GM19035 (cell line): ENCODE results near the gene OR10G7.

Source experiments
- ATAC-seq: cut with Tn5 transposase; IDR thresholded peaks from one replicate; pipeline ENCODE4 v1.9.1; 2021; ENCODE audit not compliant: unreplicated experiment

Gene OR10G7, protein sequence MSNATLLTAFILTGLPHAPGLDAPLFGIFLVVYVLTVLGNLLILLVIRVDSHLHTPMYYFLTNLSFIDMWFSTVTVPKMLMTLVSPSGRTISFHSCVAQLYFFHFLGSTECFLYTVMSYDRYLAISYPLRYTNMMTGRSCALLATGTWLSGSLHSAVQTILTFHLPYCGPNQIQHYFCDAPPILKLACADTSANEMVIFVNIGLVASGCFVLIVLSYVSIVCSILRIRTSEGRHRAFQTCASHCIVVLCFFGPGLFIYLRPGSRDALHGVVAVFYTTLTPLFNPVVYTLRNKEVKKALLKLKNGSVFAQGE

DNA sequence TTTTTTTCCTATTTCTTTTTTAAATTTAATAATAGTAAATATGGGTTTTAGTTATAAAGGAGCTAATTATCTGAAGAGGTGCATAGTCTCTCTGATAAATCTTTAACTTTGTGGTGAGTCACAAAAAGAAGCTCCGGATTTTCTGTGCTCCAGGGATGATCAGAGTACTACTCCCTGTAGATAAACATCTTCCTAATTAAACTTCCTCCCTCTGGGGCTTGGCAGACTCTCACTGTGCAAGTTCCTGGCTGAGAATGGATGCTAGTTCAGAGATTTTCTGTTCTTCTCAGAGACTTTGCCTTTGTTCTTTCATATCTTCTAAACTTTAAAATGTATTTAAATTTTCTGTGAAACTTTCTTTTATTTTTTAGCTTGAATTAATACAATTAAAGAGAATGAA lies at the start of gene OR10G7:
Gene OR10G7 (minus strand): TSS at position 72 of the 400 bp plus-strand sequence. CDS start 2,324 bp downstream, outside the sequence.
- no peak for ATAC-seq

DNA sequence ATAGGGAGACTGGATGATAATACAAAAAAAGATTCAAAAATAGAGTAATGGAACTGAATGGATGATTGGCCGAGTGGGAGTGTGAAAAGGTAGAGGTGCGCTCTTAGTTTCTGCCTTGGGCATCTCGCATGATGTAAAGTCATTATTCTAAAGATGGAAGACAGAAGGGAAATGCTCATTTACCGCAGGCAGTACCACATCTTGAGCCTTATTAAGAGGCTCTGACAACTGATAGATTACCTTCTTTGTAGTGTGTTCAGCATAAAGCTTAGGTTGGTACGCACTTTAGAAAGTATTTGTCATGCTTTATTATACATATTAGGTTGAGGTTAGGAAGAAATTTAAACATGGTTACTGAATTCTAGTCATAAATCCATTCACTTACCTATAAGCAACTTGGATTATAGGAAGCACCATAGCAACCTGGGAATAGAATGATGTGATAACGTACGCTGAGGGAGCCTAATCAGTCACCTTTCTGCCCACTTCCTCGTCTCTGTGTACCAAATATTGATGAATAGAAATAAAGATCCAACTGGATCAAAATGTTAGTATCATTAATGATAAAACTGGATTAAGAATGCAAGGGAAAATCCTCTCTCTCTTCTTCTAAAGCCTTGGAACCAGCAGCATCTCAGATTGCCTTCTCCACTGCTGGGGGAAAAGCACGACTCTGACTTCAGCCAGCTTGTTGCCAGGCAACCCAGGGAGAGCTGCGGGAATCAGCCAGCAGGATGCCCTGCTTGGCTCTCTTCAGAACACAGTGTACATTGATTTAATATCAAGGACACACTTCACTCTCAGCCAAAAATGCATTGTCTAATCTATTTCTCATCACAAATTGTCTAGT lies 45.1 kb upstream of the OR10G7 start:
- ATAC-seq: no peak

DNA sequence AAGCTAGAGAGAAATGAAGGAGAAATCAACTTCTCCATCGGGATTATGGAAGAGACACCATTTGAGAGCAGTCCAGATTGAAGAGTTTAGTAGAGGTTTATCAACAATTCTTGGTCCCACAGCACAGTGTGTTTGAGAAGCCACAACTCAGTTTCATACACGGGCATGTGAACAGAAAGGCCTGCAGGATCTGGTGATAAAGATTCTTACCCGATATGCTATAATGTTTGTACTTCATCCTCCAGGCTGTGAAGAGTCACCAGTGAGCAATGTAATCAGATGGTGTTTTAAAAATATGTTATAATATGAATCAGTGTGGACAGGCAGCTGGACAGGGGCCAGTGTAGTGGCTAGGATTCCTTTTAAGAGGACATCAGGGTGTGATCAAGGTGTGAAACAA lies 44.5 kb upstream of the OR10G7 start:
- no peak for ATAC-seq

DNA sequence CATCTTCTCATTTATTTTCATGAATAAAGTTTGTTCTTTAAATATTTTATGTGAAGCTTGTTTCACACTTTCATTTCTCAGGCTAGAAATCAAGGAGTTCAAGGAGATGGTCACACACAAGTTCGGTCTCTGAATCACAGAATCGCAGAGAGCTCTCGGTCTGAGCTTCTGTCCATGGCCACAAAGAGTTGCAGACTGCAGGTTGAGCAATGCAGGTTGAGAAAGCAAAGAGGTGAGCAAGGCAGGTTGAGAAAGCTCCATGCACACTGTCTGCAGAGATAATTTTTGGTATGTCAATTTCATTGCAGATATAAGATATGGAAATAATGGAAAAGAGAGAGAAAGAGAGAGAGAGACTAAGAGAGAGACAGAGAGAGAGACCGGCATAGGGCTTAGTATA lies 41.2 kb upstream of the OR10G7 start:
- ATAC-seq: no peak

DNA sequence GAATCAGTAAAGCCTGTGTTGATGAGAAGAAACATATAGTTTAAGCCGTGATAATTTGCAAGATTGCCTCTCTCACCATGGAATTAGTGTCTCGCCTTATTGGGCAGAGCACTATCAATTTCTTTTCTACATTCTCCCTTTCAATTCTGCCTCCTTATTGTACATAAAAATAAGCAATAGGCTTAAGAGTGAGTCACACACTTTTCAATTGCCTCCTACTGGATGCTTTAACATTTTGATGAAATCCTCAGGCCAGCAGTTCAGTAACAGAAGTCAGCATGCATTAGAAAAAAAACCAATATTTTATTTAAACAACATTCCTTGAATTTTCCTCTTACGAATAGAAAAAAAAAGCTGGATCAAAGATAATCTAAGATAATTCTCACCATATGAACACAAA lies 40.4 kb upstream of the OR10G7 start:
- ATAC-seq: no peak

DNA sequence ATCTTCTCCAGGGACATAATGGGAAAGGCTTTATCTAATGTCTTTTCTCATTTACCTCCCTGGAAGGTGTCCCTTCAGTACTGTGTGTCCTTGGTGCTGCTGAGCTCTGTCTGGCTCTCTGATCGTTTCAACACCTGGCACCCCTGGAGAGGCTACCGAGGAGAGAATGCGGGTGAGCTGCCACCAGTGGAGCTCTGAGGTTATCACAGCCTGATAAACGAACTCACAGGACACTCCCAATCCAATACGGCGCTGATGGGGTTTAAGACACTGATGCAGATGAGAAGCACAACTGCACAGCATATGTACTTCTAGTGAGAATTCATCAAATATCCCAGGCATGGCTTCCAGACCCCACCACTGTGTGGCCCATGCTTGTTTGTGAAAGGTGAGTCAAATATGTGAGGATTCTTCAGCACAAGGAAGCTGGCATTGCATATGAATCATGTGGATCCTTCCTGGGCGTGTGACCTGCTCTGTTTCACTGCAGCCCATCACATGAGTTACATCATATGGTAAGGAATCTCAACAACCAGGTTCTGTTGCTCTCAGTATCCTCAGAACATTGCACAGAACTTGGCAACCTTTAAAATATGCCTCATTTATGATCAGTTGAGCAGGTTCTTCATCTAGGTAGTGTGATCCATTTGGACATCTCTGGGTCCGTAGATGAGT lies 39.3 kb upstream of the OR10G7 start:
- ATAC-seq: no peak

DNA sequence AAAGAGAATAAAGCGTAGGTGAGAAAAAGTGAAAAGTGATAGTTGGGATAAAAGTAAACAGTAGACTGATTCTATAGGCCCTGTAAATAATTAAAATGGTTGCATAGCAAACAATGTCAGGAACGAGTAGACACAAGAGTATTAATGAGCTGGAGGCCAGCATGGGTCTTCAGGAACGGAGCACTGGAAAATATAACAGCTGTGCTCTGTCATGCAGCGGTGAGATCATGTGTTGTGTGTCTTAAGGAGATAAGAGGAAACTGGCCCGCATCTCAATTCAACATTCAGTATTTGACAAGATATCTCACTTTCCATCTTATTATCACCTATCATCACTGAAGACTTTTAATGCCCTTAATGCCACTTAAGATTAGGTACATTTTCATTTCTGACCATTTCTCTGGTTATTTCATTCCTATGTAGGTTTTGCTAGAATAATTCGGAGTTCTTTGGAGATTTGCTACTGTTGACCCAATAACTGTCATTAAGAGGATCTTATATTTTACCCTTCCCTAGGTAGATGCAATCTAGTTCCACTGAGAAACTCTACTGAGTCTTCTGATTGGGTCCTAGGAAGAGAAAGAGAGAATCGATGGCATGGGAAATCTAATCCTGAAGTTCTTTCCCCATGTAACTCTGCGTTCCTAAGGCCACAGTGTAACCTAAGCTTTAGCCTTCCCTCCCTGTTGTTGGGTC lies 38.7 kb upstream of the OR10G7 start:
- ATAC-seq: no peak

DNA sequence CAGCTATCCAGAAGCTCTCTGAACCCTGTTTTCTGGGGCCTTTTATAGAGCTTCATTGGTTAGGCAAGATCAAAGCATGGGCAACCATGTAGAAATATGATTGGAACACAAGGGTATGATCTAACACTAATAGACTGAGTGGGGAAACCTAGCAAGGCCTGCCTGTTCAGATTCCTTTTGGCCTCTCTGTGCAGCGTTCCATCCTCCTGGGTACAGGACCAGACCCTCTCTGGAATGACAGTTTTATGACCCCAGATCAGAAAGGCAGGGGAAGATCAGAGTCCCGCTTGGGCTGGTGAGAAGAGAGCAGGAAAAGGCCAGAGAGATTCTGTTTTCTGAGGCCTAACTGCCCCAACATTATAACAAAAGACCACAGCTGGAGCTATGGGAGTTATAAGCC lies 37.5 kb upstream of the OR10G7 start:
- no peak for ATAC-seq

DNA sequence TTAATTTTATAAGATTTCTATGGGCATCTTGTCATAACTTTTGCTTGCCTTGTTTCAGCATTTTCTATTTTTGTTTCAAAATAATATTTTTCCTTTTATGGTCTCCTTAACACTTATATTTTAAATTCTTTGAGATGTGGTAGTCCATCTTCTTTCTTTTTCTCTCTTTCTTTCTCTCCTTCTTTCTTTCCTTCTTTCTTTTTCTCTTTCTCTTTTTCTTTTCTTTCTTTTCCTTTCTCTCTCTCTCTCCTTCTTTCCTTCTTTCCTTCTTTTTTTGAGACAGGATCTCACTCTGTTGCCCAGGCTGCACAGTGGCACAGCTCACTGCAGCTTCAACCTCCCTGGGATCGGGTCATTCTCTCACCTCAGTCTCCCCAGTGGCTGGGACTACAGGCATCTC lies 36.1 kb upstream of the OR10G7 start:
- no peak for ATAC-seq

DNA sequence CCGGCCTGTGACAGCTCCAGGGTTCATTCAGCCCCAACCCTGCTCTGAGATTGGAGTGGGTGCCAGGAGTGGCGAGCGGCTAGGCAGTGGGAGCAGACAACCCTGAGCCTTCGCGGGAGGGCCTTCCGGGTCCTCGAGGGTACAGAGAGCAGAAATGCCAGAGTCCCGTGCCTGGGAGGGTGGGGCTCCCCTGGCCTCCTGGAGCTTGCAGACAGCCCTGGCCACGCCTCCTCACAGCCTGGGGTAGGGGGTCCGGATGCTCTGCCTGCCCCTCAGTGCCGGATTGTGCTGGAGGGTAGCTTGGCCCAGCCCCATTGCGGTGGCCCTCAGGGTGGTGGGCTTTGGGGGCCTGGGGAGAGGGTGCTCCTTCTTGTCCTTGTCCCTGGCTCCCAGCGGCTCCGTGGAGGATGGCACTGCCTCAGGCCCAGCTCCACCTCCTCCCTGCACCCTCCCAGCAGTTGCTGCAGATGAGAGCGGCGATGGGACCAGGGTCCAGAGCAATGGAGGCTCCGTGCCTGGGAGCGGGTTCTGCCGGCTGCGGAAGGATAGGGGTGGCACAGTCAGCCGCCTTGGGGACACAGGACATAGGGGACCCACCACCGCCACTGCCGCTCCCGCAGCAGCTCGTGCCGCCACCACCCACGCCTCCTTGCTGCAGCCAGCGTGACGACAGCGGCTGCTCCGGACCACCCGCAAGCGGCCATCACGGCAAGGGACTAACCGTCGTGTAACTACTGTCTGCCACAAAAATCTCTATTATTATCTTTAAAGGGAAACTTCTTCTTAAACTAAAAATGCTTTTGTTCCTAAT lies 34.9 kb upstream of the OR10G7 start:
- peak; percentile 74 for ATAC-seq

DNA sequence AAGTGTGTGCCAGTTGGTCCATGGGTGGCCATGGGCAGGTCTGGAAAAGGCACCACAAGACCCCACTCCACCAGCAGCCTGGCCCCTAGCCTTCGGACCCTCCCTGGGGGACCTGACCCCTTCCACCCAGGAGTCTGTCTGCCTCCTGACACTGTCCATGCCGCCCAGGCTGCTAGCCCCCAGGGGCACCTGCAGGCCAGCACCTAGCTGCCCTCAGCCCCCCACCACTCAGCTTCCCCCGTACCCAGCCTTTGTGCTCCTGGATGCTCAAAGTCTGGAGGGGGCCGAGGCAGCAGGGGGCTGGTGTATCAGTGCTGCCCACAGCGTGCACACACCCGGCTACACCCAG lies 34.3 kb upstream of the OR10G7 start:
- no peak for ATAC-seq

DNA sequence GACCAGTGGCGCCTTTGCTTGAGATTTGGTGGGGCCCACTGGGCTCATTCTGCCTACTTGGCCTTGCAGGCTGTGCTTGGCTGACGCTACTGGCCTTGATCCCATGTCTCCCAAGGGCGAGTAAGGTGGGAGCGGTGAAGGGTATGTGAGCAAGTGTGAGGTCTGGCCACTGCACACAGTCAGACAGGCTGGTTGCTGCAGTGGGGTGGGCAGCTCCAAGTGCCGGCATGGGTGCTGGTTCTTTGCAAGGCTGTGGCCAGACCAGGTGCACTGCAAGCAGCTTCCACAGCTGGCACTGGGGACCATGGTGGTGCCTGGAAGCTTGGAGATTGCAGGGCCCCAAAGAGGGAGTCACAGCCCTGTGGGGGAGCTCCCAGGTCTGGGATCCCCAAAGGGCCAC lies 33.4 kb upstream of the OR10G7 start:
- ATAC-seq: no peak

DNA sequence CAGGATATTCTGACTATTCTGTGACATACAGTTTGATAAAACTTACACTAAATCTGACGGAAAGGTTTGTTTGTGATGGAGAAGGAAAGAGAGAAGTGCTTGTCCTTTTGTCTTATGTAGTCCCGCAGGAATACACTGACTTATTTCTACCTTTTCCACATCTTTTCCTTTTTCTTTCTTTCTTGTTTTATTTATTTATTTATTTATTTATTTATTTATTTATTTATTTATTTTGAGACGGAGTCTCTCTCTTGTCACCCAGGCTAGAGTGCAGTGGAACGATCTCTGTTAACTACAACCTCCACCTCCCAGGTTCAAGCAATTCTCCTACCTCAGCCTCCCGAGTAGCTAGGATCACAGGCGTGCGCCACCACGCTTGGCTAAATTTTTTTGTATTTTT lies 31.0 kb upstream of the OR10G7 start:
- no peak for ATAC-seq

DNA sequence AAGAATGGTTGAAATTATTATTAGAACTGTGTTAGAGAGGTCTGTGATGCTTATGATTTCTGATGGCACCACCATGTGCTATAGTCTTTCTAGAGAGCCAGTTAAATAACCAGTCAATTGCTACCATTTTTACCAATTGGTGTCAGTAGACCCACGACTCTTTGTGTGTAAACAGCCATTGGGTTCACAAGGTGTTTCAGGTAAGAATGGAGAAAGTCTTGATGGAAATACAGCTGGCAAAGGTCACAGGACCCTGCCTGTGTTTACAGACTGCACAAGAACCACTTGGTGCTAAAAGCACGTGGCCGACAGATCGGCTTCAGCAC lies 30.5 kb upstream of the OR10G7 start:
- ATAC-seq: no peak

DNA sequence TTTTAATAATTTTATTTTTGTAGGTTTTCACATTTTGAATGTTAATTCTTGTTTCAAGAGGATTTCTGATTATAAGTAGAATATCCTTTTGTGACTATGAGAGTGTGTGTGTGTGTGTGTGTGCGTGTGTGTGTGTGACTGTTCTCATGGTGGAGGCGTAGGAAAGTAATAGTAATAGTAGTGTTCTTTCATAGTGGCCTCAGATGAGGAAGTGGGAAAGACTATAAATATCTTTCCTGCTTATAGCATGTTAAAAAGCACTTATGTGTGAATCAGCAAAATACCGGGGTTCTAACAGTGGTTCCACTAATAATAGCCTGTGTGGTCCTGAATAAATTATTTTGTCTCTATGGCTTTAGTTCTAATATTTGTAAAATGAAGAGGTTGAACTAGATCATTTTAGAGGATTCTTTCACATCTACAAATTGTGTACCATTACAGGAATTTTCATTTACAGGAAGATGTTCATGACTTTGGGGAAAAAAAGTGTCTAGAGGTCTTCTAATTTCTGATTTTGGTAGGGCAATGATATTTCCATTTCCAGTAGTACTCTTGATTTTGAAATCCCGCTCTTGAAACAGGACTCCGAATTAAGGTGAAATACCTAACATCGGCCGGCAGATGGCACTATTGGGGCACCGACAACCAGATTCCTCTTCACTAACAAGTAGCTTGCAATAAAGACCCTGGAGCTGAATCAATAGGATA lies 29.9 kb upstream of the OR10G7 start:
- ATAC-seq: peak; percentile 74

DNA sequence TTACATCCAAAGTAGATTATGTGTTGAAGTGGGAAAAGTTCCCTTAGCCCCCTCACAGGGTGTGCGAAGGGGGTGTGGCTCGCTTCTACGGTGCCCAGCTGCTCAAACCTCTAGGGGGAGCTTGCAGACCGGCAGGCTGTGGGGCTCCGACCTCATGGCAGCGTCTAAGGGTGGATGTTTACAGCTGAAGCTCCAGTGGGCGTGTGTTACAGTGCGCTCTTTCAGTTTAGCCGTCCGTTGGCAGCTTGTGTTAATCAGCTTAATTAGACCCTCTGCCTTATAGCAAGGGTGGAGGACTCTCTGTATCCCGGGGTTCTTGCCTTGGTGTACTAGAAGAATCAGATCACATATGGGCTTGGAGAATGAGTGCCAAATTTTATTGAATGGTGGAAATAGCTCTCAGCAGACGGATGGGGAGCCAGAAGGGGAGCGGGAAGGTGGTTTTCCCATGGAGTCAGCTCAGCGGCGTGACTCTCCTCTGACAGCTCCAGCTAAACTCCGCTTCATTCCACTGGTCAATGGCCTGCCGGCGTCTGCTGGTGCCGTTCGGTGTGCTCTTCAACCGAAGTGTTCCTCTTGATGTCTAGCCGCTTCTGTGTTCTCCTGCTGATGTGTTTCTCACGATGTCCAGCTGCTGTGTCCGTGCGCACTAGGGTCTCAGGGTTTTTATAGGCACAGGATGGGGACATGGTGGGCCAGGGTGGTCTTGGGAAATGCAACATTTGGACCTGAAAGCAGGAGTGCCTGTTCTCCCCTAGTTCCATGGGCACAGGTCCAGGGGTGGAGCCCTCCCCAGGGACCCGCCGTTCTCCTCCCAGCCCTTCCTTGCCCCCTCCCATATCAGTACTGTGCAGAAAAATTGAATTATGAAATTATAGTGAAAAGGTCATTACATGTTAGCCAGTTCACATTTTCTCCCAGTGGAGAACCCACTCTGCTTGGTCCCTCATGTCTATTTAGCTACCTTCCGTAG lies 28.6 kb upstream of the OR10G7 start:
- peak; percentile 75 for ATAC-seq

DNA sequence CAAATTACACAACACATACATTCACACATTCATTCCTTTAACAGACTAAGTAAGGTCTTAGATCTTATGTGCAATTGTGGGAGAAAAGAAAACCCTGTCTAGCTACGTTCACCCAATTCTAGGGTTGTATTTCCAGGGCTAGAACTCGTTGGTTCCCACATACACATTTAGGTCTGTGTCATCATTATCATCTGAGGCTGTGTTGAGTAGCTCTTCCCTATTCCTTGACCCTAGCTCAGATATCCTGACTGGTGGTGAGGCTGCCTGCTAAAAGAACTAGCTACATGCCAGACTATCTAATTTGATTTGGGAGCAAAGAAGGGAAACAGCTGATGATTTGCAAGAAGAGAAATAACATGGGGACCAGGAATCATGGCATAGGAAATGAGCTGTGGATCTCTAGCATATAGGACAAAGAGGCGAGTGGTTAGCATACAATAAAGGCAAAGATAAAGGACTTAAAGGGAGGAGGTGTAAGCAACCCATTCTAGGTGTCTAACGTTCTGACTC lies 27.5 kb upstream of the OR10G7 start:
- ATAC-seq: no peak

DNA sequence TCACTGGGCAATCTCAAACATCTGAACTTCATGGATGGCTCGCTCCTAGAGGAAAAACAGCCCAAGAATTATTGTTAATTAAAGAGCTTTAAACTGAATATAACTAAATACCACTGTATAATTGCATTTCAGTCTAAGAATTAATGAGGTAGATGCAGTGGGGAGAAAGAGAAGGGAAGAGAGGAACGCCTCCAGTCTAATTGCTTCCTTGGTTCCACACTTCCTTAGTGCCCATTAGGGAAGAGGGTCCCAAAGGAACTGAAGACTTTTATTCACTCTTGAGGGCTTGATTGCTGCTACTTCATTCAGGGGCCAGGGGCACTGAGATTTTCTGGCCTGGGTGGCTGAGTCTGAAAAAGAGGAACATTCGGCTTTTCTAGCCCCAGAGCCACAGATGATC lies 11.8 kb upstream of the OR10G7 start:
- ATAC-seq: no peak

DNA sequence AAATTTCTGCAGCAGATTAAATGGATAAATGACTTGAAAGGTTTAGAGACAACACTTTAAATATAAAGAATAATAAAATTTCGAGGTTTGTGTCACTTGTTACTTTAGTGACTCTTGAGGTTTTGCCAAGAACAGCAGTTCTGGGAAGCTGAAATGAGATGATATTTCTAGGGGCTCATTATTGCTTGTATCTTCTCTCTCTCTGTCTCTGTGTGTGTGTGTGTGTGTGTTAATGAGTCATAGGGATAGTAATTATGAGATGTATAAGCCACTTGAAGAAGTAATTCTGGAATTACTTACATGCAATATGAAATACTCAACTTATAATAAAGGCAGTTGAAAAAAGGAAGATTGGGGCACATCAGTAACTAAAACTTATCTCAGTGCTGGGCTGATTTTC lies 9.6 kb upstream of the OR10G7 start:
- ATAC-seq: no peak
